Caco-2 (cell line): ENCODE results near the gene SDSL. TPM values are rescaled to one million over a fixed set of nuclear protein-coding genes. Genes with fewer than 3 reads are reported as not detected.

ENCODE experiments used
- BruUV-seq: library from RNA; stranded (reverse); fragments of 400-500 nt; replicated peaks from 2 replicates; lab custom pipeline; 2021; lab: Mats Ljungman, UMichigan
- CTCF ChIA-PET: fragments of 300-600 bp; sonication (Branson Sonifier 250); formaldehyde crosslinking; loops from one replicate; lab custom pipeline; 2022; ENCODE audit warnings: antibody characterized with exemption; lab: Charles Lee
- POLR2A ChIA-PET: fragments of 300-600 bp; sonication (Branson Sonifier 250); formaldehyde crosslinking; loops from one replicate; lab custom pipeline; 2022; ENCODE audit warnings: antibody characterized with exemption; lab: Charles Lee
- DNase-seq, 2 experiments: peaks; one replicate each; pipeline versions ENCODE4 v3.0.0 to v3.0.0-alpha.2; 2020 to 2022
- H3K27me3 ChIP-seq: replicated peaks from 2 replicates; pipeline ENCODE4 v1.6.0; 2011; ENCODE audit warnings: low read length; ENCODE audit not compliant: control insufficient read depth, insufficient read depth
- H3K36me3 ChIP-seq: 2 replicates; pipeline ENCODE4 v1.5.1; 2011; ENCODE audit warnings: low read length; ENCODE audit not compliant: control insufficient read depth, insufficient read depth
- H3K4me1 ChIP-seq: fragments of 250-450 bp; sonication (Bioruptor Pico); 2 replicates; pipeline ENCODE4 v1.5.1; 2020; ENCODE audit warnings: mild to moderate bottlenecking
- H3K4me3 ChIP-seq: 2 replicates; pipeline ENCODE4 v1.5.1; 2011; ENCODE audit warnings: low read depth, mild to moderate bottlenecking, control low read depth, low read length
- H3K9me3 ChIP-seq: fragments of 250-450 bp; sonication (Bioruptor Pico); 2 replicates; pipeline ENCODE4 v1.5.1; 2020; ENCODE audit warnings: mild to moderate bottlenecking, moderate library complexity
- H3K27ac Mint-ChIP-seq: one replicate; pipeline ENCODE4 v1.8.0; 2022; ENCODE audit warnings: mixed read lengths; ENCODE audit not compliant: unreplicated experiment
- H3K27me3 Mint-ChIP-seq: one replicate; pipeline ENCODE4 v1.8.0; 2022; ENCODE audit warnings: mixed read lengths; ENCODE audit not compliant: insufficient read depth, unreplicated experiment
- H3K36me3 Mint-ChIP-seq: one replicate; pipeline ENCODE4 v1.8.0; 2022; ENCODE audit warnings: mild to moderate bottlenecking, mixed read lengths; ENCODE audit not compliant: insufficient read depth, unreplicated experiment
- H3K4me1 Mint-ChIP-seq: one replicate; pipeline ENCODE4 v1.8.0; 2022; ENCODE audit warnings: low read depth, mixed read lengths; ENCODE audit not compliant: unreplicated experiment
- H3K4me3 Mint-ChIP-seq: one replicate; pipeline ENCODE4 v1.8.0; 2022; ENCODE audit warnings: mild to moderate bottlenecking, moderate library complexity, mixed read lengths; ENCODE audit not compliant: unreplicated experiment
- H3K9me3 Mint-ChIP-seq: one replicate; pipeline ENCODE4 v1.8.0; 2022; ENCODE audit warnings: mixed read lengths; ENCODE audit not compliant: unreplicated experiment
- intact Hi-C: fragments of 100-400 bp; cut with micrococcal nuclease; formaldehyde crosslinking; loops from one replicate; pipeline ENCODE4 v1.10.0; 2022; ENCODE audit not compliant: unreplicated experiment
- total RNA-seq: library from RNA; stranded (reverse); gene quantifications from 2 replicates; pipeline ENCODE4 v1.2.3, GENCODE V29; 2022
- TF ChIP-seq, protein P1 (sequence below), 2 experiments: fragments of 200-600 bp in 1 of 2; IDR thresholded peaks; 1 replicate in 1 of 2; 2 replicates in 1 of 2; pipeline versions ENCODE4 v1.5.1 to v1.8.0; 2011 to 2022; ENCODE audit warnings: antibody characterized with exemption in 1 of 2, control low read depth in 1 of 2, inconsistent platforms in 1 of 2, low read depth in 1 of 2, low read length in 1 of 2, mild to moderate bottlenecking in 1 of 2, moderate library complexity in 1 of 2; ENCODE audit not compliant: insufficient read depth in 1 of 2, severe bottlenecking in 1 of 2, unreplicated experiment in 1 of 2

The SDSL gene
- total RNA-seq, 1 experiment from 2014 or later: 4.5 TPM

DNA sequence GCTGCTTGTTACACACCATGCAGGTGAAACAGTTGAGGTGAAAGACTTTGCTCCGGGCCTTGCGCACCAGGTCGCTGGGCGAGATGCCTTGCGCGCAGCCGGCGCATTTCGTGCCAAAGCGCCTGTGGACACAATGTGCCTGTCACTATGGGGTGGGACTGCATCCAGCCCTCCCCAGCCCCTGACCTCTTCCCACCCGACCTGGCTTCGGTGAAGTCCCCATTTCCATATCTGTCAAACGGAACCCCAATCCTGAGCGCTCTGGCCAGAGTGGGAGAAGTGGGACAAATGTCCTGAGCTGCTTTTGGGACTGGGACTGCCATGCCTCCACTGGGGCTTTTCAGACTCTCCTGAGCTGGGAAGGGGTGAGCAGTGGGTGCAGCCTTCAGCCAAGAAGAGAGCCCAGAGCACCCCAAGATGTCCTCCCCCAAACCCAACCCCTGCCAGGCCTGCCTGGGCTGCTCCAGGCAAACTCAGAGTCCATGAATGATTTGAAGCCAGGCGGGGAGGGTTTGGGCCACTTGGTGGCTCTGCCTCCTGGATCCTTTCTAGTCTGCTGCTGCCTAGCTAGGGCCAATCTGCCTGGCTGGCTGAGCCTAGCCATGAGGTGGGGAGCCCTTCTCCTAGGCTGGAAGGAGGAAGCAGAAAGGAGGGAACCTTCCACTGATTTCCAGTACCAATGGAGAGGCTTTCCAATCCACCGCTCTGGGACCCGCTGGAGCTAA is 47.2 kb downstream of the SDSL start:
- Mint-ChIP-seq H3K27me3 (peaks cover 32% of the 10 kb centered on the region), H3K4me1 (no peaks in the 10 kb centered on the region), H3K4me3 (no peak overlapping the region), H3K27ac (no peak overlapping the region), H3K36me3 (no peaks in the 10 kb centered on the region), H3K9me3 (no peaks in the 10 kb centered on the region)
- H3K4me3 ChIP-seq: no peak overlapping the region
- no peaks in the 10 kb centered on the region for H3K9me3 ChIP-seq
- peaks cover 8% of the 10 kb centered on the region; the same call in 1 of the 2 replicates for H3K4me1 ChIP-seq
- no peak for DNase-seq
- no TSS peak for BruUV-seq
- H3K36me3 ChIP-seq: no peaks in the 10 kb centered on the region
- ChIA-PET POLR2A (no interaction called here), CTCF (no interaction called here)
- intact Hi-C loops: loop anchor here (10.0 kb wide), 1 partner anchor 125 kb away; no protein-coding TSS in a partner anchor
- TF ChIP-seq, protein P1, sequence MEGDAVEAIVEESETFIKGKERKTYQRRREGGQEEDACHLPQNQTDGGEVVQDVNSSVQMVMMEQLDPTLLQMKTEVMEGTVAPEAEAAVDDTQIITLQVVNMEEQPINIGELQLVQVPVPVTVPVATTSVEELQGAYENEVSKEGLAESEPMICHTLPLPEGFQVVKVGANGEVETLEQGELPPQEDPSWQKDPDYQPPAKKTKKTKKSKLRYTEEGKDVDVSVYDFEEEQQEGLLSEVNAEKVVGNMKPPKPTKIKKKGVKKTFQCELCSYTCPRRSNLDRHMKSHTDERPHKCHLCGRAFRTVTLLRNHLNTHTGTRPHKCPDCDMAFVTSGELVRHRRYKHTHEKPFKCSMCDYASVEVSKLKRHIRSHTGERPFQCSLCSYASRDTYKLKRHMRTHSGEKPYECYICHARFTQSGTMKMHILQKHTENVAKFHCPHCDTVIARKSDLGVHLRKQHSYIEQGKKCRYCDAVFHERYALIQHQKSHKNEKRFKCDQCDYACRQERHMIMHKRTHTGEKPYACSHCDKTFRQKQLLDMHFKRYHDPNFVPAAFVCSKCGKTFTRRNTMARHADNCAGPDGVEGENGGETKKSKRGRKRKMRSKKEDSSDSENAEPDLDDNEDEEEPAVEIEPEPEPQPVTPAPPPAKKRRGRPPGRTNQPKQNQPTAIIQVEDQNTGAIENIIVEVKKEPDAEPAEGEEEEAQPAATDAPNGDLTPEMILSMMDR (IDR thresholded peaks at IDR 0.05; ENCODE audit: insufficient read depth in 1 of 2, low read depth in 1 of 2, low read length in 1 of 2, severe bottlenecking in 1 of 2, unreplicated experiment in 1 of 2): no peak
- H3K27me3 ChIP-seq: peaks cover 6% of the 10 kb centered on the region

- Mint-ChIP-seq H3K27ac (no peak overlapping the region), H3K27me3 (peaks cover 39% of the 10 kb centered on the region), H3K4me1 (no peaks in the 10 kb centered on the region), H3K9me3 (no peaks in the 10 kb centered on the region), H3K36me3 (no peaks in the 10 kb centered on the region), H3K4me3 (no peak overlapping the region)
- BruUV-seq: no TSS peak
- DNase-seq: no peak
- ChIA-PET CTCF (no interaction called here), POLR2A (no interaction called here)
- H3K4me1 ChIP-seq: peaks cover under 1% of the 10 kb centered on the region; the same call in 1 of the 2 replicates
- intact Hi-C loops: loop anchor here (10.0 kb wide), 1 partner anchor 125 kb away; no protein-coding TSS in a partner anchor
- TF ChIP-seq, protein P1 (IDR thresholded peaks at IDR 0.05; ENCODE audit: insufficient read depth in 1 of 2, low read depth in 1 of 2, low read length in 1 of 2, severe bottlenecking in 1 of 2, unreplicated experiment in 1 of 2): no peak
- H3K9me3 ChIP-seq: no peaks in the 10 kb centered on the region
- no peaks in the 10 kb centered on the region for H3K36me3 ChIP-seq
- no peak overlapping the region for H3K4me3 ChIP-seq
- peaks cover 9% of the 10 kb centered on the region for H3K27me3 ChIP-seq
Measured at GRCh38 chr12:113469949-113470743, 48.0 kb downstream of the SDSL start.

- Mint-ChIP-seq H3K9me3 (no peaks in the 10 kb centered on the region), H3K36me3 (no peaks in the 10 kb centered on the region), H3K27ac (no peak overlapping the region), H3K27me3 (peaks cover 39% of the 10 kb centered on the region), H3K4me3 (no peak overlapping the region), H3K4me1 (no peaks in the 10 kb centered on the region)
- H3K4me3 ChIP-seq: no peak overlapping the region
- POLR2A ChIA-PET: no interaction called here
- no peak for DNase-seq
- no peaks in the 10 kb centered on the region; the same call in 1 of the 2 replicates for H3K4me1 ChIP-seq
- CTCF ChIA-PET: no interaction called here
- H3K9me3 ChIP-seq: no peaks in the 10 kb centered on the region
- TF ChIP-seq, protein P1 (IDR thresholded peaks at IDR 0.05; ENCODE audit: insufficient read depth in 1 of 2, low read depth in 1 of 2, low read length in 1 of 2, severe bottlenecking in 1 of 2, unreplicated experiment in 1 of 2): no peak
- no peaks in the 10 kb centered on the region for H3K36me3 ChIP-seq
- H3K27me3 ChIP-seq: peaks cover 9% of the 10 kb centered on the region
- BruUV-seq: no TSS peak
- intact Hi-C loops: no loop called here
Measured at GRCh38 chr12:113470871-113471618, 48.9 kb downstream of the SDSL start.
